ENCODE results near the gene PLCB4.

Gene PLCB4

GRCh38 chr20:9185511-9185910 is 116.6 kb downstream of the PLCB4 start:
- DNase-seq: no peak

GRCh38 chr20:9186396-9186795 is 117.5 kb downstream of the PLCB4 start:
- DNase-seq: no peak

- DNase-seq: no peak
Observed at GRCh38 chr20:9195031-9195430, 126.1 kb downstream of the PLCB4 start.

- no peak for DNase-seq
Observed at GRCh38 chr20:9196110-9196509, 127.2 kb downstream of the PLCB4 start.

- DNase-seq: no peak
Observed at GRCh38 chr20:9198460-9198859, 129.6 kb downstream of the PLCB4 start.

GRCh38 chr20:9200196-9200595 is 131.3 kb downstream of the PLCB4 start:
- DNase-seq: no peak

- no peak for DNase-seq
Observed at GRCh38 chr20:9200620-9201019, 131.7 kb downstream of the PLCB4 start.

- no peak for DNase-seq
Observed at GRCh38 chr20:9202420-9203080, 133.7 kb downstream of the PLCB4 start.

- no peak for DNase-seq
Observed at GRCh38 chr20:9203081-9203447, 134.2 kb downstream of the PLCB4 start.

- DNase-seq: no peak
Observed at GRCh38 chr20:9204979-9205378, 136.1 kb downstream of the PLCB4 start.

- no peak for DNase-seq
Observed at GRCh38 chr20:9206486-9206885, 137.6 kb downstream of the PLCB4 start.

GRCh38 chr20:9207253-9207652 is 138.4 kb downstream of the PLCB4 start:
- no peak for DNase-seq

- DNase-seq: no peak
Observed at GRCh38 chr20:9210356-9210755, 141.5 kb downstream of the PLCB4 start.

GRCh38 chr20:9211016-9211760 is 142.3 kb downstream of the PLCB4 start:
- DNase-seq: no peak

GRCh38 chr20:9212735-9213134 is 143.8 kb downstream of the PLCB4 start:
- no peak for DNase-seq

- DNase-seq: no peak
Observed at GRCh38 chr20:9214685-9215084, 145.8 kb downstream of the PLCB4 start.

GRCh38 chr20:9215539-9215938 is 146.7 kb downstream of the PLCB4 start:
- no peak for DNase-seq

GRCh38 chr20:9218531-9218961 is 149.7 kb downstream of the PLCB4 start:
- no peak for DNase-seq

- no peak for DNase-seq
Observed at GRCh38 chr20:9220874-9221547, 152.1 kb downstream of the PLCB4 start.

GRCh38 chr20:9223296-9223695 is 154.4 kb downstream of the PLCB4 start:
- DNase-seq: no peak

- no peak for DNase-seq
Observed at GRCh38 chr20:9225879-9226278, 157.0 kb downstream of the PLCB4 start.

- no peak for DNase-seq
Observed at GRCh38 chr20:9227896-9228615, 159.2 kb downstream of the PLCB4 start.

GRCh38 chr20:9228774-9229450 is 160.0 kb downstream of the PLCB4 start:
- no peak for DNase-seq
